ENCODE data around the gene CEP170B.

GRCh38 chr14:104898195-104898558 is 33.1 kb downstream of the CEP170B start:
- TF ChIP-seq ESRRA (IDR thresholded peaks at IDR 0.05; ENCODE audit: borderline replicate concordance, low read length) (no peak), CTCF (IDR thresholded peaks at IDR 0.05) (no peak)
